ENCODE data around the gene SIX5. TPM values are rescaled to one million over a fixed set of nuclear protein-coding genes. Genes with fewer than 3 reads are reported as not detected.

The SIX5 gene
- total and polyA plus RNA-seq, 9 of the 15 experiments (the other 6 are each of a cell fraction or from before 2014, with no cell fraction given), result 1.4 to 17.2 (median 7.4) TPM; not detected in 2

DNA sequence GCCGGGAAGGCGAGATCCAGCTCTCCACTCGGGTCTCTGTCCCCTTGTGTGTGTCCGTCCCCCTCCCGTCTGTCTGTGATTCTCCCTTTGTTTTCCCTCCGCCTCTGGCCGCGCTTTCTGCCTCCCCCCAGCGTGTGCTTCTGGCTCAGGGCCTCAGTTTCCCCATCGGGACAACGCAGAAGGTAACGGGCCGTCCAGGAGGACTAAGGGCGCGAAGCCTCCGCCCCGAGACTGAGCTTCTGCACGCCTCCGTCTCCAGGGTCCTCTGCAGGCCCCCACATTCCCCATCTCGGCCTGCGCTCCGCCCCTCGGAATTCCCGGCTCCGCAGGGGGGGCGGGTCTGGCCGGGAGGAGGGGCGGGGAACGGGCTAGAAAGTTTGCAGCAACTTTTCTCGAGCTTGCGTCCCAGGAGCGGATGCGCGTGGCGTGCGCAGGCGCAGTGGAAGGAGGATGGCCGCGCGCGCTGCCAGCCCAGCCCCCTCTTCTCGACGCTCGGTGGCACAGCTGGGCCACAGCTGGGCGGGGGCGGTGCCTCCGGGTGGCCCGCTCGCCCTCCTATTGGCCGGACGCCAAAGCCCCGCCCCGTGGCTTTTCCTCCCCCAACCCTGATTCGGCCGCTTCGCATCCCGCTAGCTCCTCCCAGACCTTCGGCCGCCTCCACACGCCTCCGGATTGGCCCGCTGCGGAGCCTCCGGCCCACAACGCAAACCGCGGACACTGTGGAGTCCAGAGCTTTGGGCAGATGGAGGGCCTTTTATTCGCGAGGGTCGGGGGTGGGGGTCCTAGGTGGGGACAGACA, at the start of gene SIX5 (continued):
- TF ChIP-seq, protein P1, sequence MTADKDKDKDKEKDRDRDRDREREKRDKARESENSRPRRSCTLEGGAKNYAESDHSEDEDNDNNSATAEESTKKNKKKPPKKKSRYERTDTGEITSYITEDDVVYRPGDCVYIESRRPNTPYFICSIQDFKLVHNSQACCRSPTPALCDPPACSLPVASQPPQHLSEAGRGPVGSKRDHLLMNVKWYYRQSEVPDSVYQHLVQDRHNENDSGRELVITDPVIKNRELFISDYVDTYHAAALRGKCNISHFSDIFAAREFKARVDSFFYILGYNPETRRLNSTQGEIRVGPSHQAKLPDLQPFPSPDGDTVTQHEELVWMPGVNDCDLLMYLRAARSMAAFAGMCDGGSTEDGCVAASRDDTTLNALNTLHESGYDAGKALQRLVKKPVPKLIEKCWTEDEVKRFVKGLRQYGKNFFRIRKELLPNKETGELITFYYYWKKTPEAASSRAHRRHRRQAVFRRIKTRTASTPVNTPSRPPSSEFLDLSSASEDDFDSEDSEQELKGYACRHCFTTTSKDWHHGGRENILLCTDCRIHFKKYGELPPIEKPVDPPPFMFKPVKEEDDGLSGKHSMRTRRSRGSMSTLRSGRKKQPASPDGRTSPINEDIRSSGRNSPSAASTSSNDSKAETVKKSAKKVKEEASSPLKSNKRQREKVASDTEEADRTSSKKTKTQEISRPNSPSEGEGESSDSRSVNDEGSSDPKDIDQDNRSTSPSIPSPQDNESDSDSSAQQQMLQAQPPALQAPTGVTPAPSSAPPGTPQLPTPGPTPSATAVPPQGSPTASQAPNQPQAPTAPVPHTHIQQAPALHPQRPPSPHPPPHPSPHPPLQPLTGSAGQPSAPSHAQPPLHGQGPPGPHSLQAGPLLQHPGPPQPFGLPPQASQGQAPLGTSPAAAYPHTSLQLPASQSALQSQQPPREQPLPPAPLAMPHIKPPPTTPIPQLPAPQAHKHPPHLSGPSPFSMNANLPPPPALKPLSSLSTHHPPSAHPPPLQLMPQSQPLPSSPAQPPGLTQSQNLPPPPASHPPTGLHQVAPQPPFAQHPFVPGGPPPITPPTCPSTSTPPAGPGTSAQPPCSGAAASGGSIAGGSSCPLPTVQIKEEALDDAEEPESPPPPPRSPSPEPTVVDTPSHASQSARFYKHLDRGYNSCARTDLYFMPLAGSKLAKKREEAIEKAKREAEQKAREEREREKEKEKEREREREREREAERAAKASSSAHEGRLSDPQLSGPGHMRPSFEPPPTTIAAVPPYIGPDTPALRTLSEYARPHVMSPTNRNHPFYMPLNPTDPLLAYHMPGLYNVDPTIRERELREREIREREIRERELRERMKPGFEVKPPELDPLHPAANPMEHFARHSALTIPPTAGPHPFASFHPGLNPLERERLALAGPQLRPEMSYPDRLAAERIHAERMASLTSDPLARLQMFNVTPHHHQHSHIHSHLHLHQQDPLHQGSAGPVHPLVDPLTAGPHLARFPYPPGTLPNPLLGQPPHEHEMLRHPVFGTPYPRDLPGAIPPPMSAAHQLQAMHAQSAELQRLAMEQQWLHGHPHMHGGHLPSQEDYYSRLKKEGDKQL (CRISPR knock-in tag; IDR thresholded peaks at IDR 0.05; ENCODE audit: borderline replicate concordance), result no peak
- TF ChIP-seq SMARCA5 (IDR thresholded peaks at IDR 0.05), result no peak
- TF ChIP-seq, protein P2, sequence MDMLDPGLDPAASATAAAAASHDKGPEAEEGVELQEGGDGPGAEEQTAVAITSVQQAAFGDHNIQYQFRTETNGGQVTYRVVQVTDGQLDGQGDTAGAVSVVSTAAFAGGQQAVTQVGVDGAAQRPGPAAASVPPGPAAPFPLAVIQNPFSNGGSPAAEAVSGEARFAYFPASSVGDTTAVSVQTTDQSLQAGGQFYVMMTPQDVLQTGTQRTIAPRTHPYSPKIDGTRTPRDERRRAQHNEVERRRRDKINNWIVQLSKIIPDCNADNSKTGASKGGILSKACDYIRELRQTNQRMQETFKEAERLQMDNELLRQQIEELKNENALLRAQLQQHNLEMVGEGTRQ (CRISPR knock-in tag; IDR thresholded peaks at IDR 0.05), result no peak
- TF ChIP-seq, protein P3, sequence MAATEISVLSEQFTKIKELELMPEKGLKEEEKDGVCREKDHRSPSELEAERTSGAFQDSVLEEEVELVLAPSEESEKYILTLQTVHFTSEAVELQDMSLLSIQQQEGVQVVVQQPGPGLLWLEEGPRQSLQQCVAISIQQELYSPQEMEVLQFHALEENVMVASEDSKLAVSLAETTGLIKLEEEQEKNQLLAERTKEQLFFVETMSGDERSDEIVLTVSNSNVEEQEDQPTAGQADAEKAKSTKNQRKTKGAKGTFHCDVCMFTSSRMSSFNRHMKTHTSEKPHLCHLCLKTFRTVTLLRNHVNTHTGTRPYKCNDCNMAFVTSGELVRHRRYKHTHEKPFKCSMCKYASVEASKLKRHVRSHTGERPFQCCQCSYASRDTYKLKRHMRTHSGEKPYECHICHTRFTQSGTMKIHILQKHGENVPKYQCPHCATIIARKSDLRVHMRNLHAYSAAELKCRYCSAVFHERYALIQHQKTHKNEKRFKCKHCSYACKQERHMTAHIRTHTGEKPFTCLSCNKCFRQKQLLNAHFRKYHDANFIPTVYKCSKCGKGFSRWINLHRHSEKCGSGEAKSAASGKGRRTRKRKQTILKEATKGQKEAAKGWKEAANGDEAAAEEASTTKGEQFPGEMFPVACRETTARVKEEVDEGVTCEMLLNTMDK (IDR thresholded peaks at IDR 0.05; ENCODE audit: borderline replicate concordance, insufficient read depth, low read depth, low read length, poor library complexity, severe bottlenecking), result no peak
- TF ChIP-seq, protein P4, sequence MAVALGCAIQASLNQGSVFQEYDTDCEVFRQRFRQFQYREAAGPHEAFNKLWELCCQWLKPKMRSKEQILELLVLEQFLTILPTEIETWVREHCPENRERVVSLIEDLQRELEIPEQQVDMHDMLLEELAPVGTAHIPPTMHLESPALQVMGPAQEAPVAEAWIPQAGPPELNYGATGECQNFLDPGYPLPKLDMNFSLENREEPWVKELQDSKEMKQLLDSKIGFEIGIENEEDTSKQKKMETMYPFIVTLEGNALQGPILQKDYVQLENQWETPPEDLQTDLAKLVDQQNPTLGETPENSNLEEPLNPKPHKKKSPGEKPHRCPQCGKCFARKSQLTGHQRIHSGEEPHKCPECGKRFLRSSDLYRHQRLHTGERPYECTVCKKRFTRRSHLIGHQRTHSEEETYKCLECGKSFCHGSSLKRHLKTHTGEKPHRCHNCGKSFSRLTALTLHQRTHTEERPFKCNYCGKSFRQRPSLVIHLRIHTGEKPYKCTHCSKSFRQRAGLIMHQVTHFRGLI (CRISPR knock-in tag; IDR thresholded peaks at IDR 0.05), result no peak
- TF ChIP-seq, protein P5, sequence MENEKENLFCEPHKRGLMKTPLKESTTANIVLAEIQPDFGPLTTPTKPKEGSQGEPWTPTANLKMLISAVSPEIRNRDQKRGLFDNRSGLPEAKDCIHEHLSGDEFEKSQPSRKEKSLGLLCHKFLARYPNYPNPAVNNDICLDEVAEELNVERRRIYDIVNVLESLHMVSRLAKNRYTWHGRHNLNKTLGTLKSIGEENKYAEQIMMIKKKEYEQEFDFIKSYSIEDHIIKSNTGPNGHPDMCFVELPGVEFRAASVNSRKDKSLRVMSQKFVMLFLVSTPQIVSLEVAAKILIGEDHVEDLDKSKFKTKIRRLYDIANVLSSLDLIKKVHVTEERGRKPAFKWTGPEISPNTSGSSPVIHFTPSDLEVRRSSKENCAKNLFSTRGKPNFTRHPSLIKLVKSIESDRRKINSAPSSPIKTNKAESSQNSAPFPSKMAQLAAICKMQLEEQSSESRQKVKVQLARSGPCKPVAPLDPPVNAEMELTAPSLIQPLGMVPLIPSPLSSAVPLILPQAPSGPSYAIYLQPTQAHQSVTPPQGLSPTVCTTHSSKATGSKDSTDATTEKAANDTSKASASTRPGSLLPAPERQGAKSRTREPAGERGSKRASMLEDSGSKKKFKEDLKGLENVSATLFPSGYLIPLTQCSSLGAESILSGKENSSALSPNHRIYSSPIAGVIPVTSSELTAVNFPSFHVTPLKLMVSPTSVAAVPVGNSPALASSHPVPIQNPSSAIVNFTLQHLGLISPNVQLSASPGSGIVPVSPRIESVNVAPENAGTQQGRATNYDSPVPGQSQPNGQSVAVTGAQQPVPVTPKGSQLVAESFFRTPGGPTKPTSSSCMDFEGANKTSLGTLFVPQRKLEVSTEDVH (IDR thresholded peaks at IDR 0.05; ENCODE audit: low read depth, partially characterized antibody), result no peak
- TF ChIP-seq, protein P6, sequence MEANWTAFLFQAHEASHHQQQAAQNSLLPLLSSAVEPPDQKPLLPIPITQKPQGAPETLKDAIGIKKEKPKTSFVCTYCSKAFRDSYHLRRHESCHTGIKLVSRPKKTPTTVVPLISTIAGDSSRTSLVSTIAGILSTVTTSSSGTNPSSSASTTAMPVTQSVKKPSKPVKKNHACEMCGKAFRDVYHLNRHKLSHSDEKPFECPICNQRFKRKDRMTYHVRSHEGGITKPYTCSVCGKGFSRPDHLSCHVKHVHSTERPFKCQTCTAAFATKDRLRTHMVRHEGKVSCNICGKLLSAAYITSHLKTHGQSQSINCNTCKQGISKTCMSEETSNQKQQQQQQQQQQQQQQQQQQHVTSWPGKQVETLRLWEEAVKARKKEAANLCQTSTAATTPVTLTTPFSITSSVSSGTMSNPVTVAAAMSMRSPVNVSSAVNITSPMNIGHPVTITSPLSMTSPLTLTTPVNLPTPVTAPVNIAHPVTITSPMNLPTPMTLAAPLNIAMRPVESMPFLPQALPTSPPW (CRISPR knock-in tag; IDR thresholded peaks at IDR 0.05), result peak; percentile 92
- TF ChIP-seq RBM15 (IDR thresholded peaks at IDR 0.05; ENCODE audit: insufficient read depth, low read length), result no peak
- 0 out of 2 replicates have a peak, but pooled peaks have one; percentile 9 for TF ChIP-seq ELF4 (CRISPR knock-in tag; IDR thresholded peaks at IDR 0.05)
